Duodenal mucosa (tissue), 2 donors: Measurements from ENCODE around the gene SUGP1.

Source experiments
- H3K27ac ChIP-seq: one replicate; pipeline ENCODE4 v1.7.0; 2013; ENCODE audit warnings: low read depth, low read length
- H3K27me3 ChIP-seq, 2 donors: one replicate each; pipeline ENCODE4 v1.7.0; 2013; ENCODE audit warnings: low read length in 2 of 2, control low read depth in 1 of 2; ENCODE audit not compliant: insufficient read depth in 2 of 2, control insufficient read depth in 1 of 2
- H3K36me3 ChIP-seq, 2 donors: one replicate each; pipeline ENCODE4 v1.7.0; 2013; ENCODE audit warnings: low read length in 2 of 2, control low read depth in 1 of 2; ENCODE audit not compliant: insufficient read depth in 2 of 2, control insufficient read depth in 1 of 2
- H3K4me1 ChIP-seq, 2 donors: one replicate each; pipeline ENCODE4 v1.7.0; 2013; ENCODE audit warnings: low read length in 2 of 2, control low read depth in 1 of 2; ENCODE audit not compliant: insufficient read depth in 2 of 2, control insufficient read depth in 1 of 2
- H3K4me3 ChIP-seq, 2 donors: one replicate each; pipeline ENCODE4 v1.7.0; 2013; ENCODE audit warnings: low read length in 2 of 2, low read depth in 1 of 2
- H3K9ac ChIP-seq, 2 donors: one replicate each; pipeline ENCODE4 v1.7.0; 2013; ENCODE audit warnings: low read length in 2 of 2, low read depth in 1 of 2
- H3K9me3 ChIP-seq, 2 donors: one replicate each; pipeline ENCODE4 v1.7.0; 2013; ENCODE audit warnings: low read length in 2 of 2, control low read depth in 1 of 2; ENCODE audit not compliant: control insufficient read depth in 1 of 2

SUGP1 gene

GRCh38 chr19:19329126-19329525, 8.8 kb upstream of the SUGP1 start:
- no peaks in the 10 kb centered on the region for H3K27me3 ChIP-seq
- no peak overlapping the region for H3K27ac ChIP-seq
- no peak overlapping the region for H3K9ac ChIP-seq
- peaks cover 8 to 57% of the 10 kb centered on the region in 2 donors for H3K36me3 ChIP-seq
- no peak overlapping the region for H3K4me3 ChIP-seq
- H3K9me3 ChIP-seq, result no peaks in the 10 kb centered on the region
- H3K4me1 ChIP-seq, result peaks cover 5 to 7% of the 10 kb centered on the region in 2 donors

GRCh38 chr19:19327672-19328071, 7.4 kb upstream of the SUGP1 start:
- H3K27me3 ChIP-seq, result no peaks in the 10 kb centered on the region
- H3K4me3 ChIP-seq, result no peak overlapping the region
- H3K4me1 ChIP-seq, result no peaks in the 10 kb centered on the region
- no peak overlapping the region for H3K9ac ChIP-seq
- peaks cover 15 to 58% of the 10 kb centered on the region in 2 donors for H3K36me3 ChIP-seq
- no peaks in the 10 kb centered on the region for H3K9me3 ChIP-seq
- no peak overlapping the region for H3K27ac ChIP-seq

GRCh38 chr19:19324059-19324770, 3.9 kb upstream of the SUGP1 start:
- no peak overlapping the region for H3K4me3 ChIP-seq
- H3K9ac ChIP-seq, result no peak overlapping the region
- H3K9me3 ChIP-seq, result no peaks in the 10 kb centered on the region
- H3K4me1 ChIP-seq, result peaks cover 5 to 12% of the 10 kb centered on the region in 2 donors
- H3K27ac ChIP-seq, result no peak overlapping the region
- peaks cover 11 to 36% of the 10 kb centered on the region in 2 donors for H3K36me3 ChIP-seq
- no peaks in the 10 kb centered on the region for H3K27me3 ChIP-seq

GRCh38 chr19:19321141-19321577, 850 bp upstream of the SUGP1 start:
- Histone ChIP-seq H3K9ac (peak overlapping the region; percentile 92 to 100), H3K27ac (peak overlapping the region; percentile 84), H3K4me3 (peak overlapping the region; percentile 81 to 98), H3K9me3 (no peaks in the 10 kb centered on the region), H3K27me3 (no peaks in the 10 kb centered on the region), H3K36me3 (peaks cover 14 to 29% of the 10 kb centered on the region in 2 donors), H3K4me1 (peaks cover 8 to 14% of the 10 kb centered on the region in 2 donors)

GRCh38 chr19:19319732-19320360, 463 bp downstream of the SUGP1 start:
- peak overlapping the region; percentile 81 to 98 for H3K4me3 ChIP-seq
- no peaks in the 10 kb centered on the region for H3K9me3 ChIP-seq
- no peaks in the 10 kb centered on the region for H3K27me3 ChIP-seq
- H3K4me1 ChIP-seq, result peaks cover 8 to 14% of the 10 kb centered on the region in 2 donors
- peak overlapping the region; percentile 67 for H3K27ac ChIP-seq
- H3K36me3 ChIP-seq, result peaks cover 18 to 33% of the 10 kb centered on the region in 2 donors
- peak overlapping the region; percentile 92 to 100 for H3K9ac ChIP-seq

GRCh38 chr19:19316082-19316481, 4.2 kb downstream of the SUGP1 start:
- Histone ChIP-seq H3K27ac (no peak overlapping the region), H3K9me3 (no peaks in the 10 kb centered on the region), H3K36me3 (peaks cover 6 to 30% of the 10 kb centered on the region in 2 donors), H3K9ac (no peak overlapping the region), H3K27me3 (no peaks in the 10 kb centered on the region), H3K4me3 (no peak overlapping the region), H3K4me1 (peaks cover 8 to 10% of the 10 kb centered on the region in 2 donors)

GRCh38 chr19:19315444-19315843, 4.9 kb downstream of the SUGP1 start:
- no peak overlapping the region for H3K4me3 ChIP-seq
- H3K9me3 ChIP-seq, result no peaks in the 10 kb centered on the region
- peaks cover 8 to 10% of the 10 kb centered on the region in 2 donors for H3K4me1 ChIP-seq
- no peak overlapping the region for H3K27ac ChIP-seq
- H3K36me3 ChIP-seq, result peaks cover 6 to 36% of the 10 kb centered on the region in 2 donors
- no peak overlapping the region for H3K9ac ChIP-seq
- H3K27me3 ChIP-seq, result no peaks in the 10 kb centered on the region

GRCh38 chr19:19308373-19308772, 11.9 kb downstream of the SUGP1 start:
- Histone ChIP-seq H3K4me1 (no peaks in the 10 kb centered on the region), H3K9ac (no peak overlapping the region), H3K27me3 (no peaks in the 10 kb centered on the region), H3K36me3 (peaks cover 34 to 79% of the 10 kb centered on the region in 2 donors), H3K9me3 (no peaks in the 10 kb centered on the region), H3K4me3 (no peak overlapping the region), H3K27ac (no peak overlapping the region)

GRCh38 chr19:19306191-19306590, 14.1 kb downstream of the SUGP1 start:
- Histone ChIP-seq H3K27me3 (no peaks in the 10 kb centered on the region), H3K9ac (no peak overlapping the region), H3K27ac (no peak overlapping the region), H3K36me3 (peaks cover 48 to 90% of the 10 kb centered on the region in 2 donors), H3K4me3 (no peak overlapping the region), H3K9me3 (no peaks in the 10 kb centered on the region), H3K4me1 (no peaks in the 10 kb centered on the region)

GRCh38 chr19:19305696-19306095, 14.6 kb downstream of the SUGP1 start:
- Histone ChIP-seq H3K27me3 (no peaks in the 10 kb centered on the region), H3K9me3 (no peaks in the 10 kb centered on the region), H3K9ac (no peak overlapping the region), H3K4me3 (no peak overlapping the region), H3K4me1 (no peaks in the 10 kb centered on the region), H3K27ac (no peak overlapping the region), H3K36me3 (peaks cover 52 to 91% of the 10 kb centered on the region in 2 donors)
